Vagina (tissue), 2 donors: Measurements from ENCODE around the gene UPF1.

ENCODE experiments used
- POLR2A ChIP-seq, 2 donors: fragments of 450-650 bp; IDR thresholded peaks; one replicate each; pipeline ENCODE4 v1.6.1; 2017; ENCODE audit warnings: antibody characterized with exemption in 2 of 2, mild to moderate bottlenecking in 2 of 2, moderate library complexity in 2 of 2
- TF ChIP-seq, protein P1 (sequence below), 3 experiments: fragments of 450-650 bp in 2 of 3; fragments of 200-600 bp in 1 of 3; sonication (generic) in 1 of 3; IDR thresholded peaks; one replicate each; pipeline ENCODE4 v1.5.1; 2017 to 2019; ENCODE audit warnings: antibody characterized with exemption in 3 of 3, mild to moderate bottlenecking in 2 of 3, moderate library complexity in 2 of 3

GRCh38 chr19:18804643-18805042, 27.1 kb upstream of the UPF1 start:
- TF ChIP-seq, protein P1, sequence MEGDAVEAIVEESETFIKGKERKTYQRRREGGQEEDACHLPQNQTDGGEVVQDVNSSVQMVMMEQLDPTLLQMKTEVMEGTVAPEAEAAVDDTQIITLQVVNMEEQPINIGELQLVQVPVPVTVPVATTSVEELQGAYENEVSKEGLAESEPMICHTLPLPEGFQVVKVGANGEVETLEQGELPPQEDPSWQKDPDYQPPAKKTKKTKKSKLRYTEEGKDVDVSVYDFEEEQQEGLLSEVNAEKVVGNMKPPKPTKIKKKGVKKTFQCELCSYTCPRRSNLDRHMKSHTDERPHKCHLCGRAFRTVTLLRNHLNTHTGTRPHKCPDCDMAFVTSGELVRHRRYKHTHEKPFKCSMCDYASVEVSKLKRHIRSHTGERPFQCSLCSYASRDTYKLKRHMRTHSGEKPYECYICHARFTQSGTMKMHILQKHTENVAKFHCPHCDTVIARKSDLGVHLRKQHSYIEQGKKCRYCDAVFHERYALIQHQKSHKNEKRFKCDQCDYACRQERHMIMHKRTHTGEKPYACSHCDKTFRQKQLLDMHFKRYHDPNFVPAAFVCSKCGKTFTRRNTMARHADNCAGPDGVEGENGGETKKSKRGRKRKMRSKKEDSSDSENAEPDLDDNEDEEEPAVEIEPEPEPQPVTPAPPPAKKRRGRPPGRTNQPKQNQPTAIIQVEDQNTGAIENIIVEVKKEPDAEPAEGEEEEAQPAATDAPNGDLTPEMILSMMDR (IDR thresholded peaks at IDR 0.05) = no peak
- no peak for TF ChIP-seq POLR2A (IDR thresholded peaks at IDR 0.05)
